Kidney epithelial cell (primary cell): ENCODE measurements around the gene ANO7. TPM values are rescaled to one million over a fixed set of nuclear protein-coding genes. Genes with fewer than 3 reads are reported as not detected.

Experiments
- DNase-seq: peaks from one replicate; pipeline ENCODE4 v3.0.0-alpha.2; 2010; ENCODE audit warnings: low read depth
- H3K27me3 ChIP-seq: 2 replicates; pipeline ENCODE4 v1.6.0; 2011; ENCODE audit warnings: low read length; ENCODE audit not compliant: control insufficient read depth, insufficient read depth
- H3K36me3 ChIP-seq: 2 replicates; pipeline ENCODE4 v1.5.1; 2011; ENCODE audit warnings: low read length; ENCODE audit not compliant: control insufficient read depth, insufficient read depth
- H3K4me3 ChIP-seq: 2 replicates; pipeline ENCODE4 v1.5.1; 2011; ENCODE audit warnings: low read depth, mild to moderate bottlenecking, control low read depth, low read length
- total RNA-seq: library from RNA; depleted of rRNA; stranded (reverse); fragments of >200 nt; gene quantifications from 2 replicates; pipeline ENCODE4 v1.2.3, GENCODE V29; 2015
- TF ChIP-seq, protein P1 (sequence below): IDR thresholded peaks from 2 replicates; pipeline ENCODE4 v1.5.1; 2011; ENCODE audit warnings: mild to moderate bottlenecking, moderate library complexity, low read length, control low read depth, inconsistent platforms; ENCODE audit not compliant: insufficient read depth, poor library complexity, severe bottlenecking

Gene ANO7
- total RNA-seq, 1 donor from 2014 or later = 1.9 TPM

DNA sequence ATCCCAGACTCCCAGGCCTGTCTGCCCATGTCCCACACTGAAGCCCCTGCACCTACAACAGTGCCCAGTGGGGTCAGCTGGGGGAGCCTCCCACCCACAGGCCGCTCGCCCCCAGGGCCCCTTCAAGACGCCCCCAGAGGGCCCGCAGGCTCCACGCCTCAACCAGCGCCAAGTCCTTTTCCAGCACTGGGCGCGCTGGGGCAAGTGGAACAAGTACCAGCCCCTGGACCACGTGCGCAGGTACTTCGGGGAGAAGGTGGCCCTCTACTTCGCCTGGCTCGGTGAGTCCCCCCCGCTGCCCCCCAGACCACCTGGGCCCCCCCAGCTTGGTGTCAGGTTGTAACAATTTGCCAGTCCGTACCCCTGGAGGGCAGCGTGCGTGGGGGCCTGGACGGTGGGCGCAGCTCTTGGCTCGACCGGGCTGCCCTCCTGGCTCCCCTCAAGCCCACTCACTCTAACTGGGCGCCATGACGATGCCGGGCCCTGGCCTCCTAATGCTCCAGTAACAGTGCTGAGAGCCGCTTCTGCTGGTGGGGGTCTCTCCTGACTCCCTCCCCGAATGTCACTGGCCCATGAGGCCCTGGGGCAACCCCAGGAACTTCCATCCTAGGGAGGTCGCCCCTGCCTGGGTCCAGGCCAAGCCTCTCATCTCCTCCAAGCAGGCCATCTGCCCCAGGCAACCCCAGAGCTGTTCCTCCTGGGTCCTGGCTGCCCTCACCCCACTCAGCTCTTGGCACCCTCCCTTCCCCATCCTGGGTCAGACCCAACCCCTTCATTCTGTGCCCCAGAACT, 14.9 kb downstream of the ANO7 start:
- TF ChIP-seq, protein P1, sequence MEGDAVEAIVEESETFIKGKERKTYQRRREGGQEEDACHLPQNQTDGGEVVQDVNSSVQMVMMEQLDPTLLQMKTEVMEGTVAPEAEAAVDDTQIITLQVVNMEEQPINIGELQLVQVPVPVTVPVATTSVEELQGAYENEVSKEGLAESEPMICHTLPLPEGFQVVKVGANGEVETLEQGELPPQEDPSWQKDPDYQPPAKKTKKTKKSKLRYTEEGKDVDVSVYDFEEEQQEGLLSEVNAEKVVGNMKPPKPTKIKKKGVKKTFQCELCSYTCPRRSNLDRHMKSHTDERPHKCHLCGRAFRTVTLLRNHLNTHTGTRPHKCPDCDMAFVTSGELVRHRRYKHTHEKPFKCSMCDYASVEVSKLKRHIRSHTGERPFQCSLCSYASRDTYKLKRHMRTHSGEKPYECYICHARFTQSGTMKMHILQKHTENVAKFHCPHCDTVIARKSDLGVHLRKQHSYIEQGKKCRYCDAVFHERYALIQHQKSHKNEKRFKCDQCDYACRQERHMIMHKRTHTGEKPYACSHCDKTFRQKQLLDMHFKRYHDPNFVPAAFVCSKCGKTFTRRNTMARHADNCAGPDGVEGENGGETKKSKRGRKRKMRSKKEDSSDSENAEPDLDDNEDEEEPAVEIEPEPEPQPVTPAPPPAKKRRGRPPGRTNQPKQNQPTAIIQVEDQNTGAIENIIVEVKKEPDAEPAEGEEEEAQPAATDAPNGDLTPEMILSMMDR = no peak
- Histone ChIP-seq H3K36me3 (no peaks in the 10 kb centered on the region), H3K27me3 (peaks cover 8% of the 10 kb centered on the region), H3K4me3 (no peak overlapping the region)
- DNase-seq = no peak

DNA sequence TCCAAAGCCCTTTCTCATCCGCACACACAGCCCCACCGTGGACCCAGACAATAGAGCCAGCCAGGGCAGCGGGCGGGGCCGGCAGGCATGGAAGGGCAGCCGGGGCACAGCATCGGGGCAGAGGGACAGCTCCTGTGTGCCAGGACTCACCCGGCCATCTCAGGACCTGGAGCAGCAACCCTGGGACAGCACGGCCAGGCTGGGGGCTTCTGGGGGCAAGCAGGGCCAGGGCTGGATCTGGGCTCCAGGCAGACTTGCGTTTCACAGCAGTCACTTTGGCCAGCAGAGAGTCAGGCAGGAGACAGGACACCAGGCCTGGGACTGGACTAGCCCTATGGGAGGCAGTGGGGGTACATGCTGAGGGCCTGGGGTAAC, 15.5 kb downstream of the ANO7 start:
- Histone ChIP-seq H3K27me3 (peaks cover 6% of the 10 kb centered on the region), H3K36me3 (no peaks in the 10 kb centered on the region), H3K4me3 (no peak overlapping the region)
- TF ChIP-seq, protein P1 = no peak
- no peak for DNase-seq

DNA sequence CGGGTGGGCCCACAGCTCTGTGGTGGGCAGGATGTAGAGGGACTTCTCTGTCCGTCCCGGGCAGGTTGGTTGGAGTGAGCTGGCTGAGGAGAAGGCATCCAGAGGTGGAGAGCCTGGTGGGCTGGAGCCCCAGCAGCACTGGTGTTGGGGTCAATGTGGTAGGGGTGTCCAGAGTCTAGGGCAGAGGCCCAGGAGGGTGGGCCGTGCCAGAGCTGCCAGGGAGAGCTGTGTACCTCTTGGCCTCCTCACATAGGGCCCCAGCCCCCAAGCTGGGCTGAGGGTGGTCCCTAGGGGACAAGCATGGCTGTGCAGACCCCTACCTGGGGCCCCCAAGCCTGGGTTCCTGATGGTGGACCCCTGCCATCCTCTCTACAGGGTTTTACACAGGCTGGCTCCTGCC, 16.0 kb downstream of the ANO7 start:
- TF ChIP-seq, protein P1 = no peak
- Histone ChIP-seq H3K4me3 (no peak overlapping the region), H3K27me3 (peaks cover 2% of the 10 kb centered on the region), H3K36me3 (no peaks in the 10 kb centered on the region)
- DNase-seq = no peak

DNA sequence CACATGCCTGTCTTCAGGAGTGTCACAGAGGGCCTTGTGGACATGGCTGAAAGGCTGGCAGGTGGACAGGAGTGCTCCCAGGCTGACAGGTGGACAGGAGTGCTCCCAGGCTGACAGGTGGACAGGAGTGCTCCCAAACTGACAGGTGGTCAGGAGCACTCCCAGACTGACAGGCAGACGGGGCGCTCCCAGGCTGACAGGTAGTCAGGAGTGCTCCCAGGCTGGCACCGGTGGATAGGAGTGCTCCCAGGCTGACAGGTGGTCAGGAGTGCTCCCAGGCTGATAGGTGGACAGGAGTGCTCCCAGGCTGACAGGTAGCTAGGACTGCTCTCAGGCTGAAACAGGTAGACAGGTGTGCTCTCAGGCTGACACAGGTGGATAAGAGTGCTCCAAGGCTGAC, 16.6 kb downstream of the ANO7 start:
- H3K27me3 ChIP-seq = no peaks in the 10 kb centered on the region
- H3K4me3 ChIP-seq = no peak overlapping the region
- TF ChIP-seq, protein P1 = no peak
- no peak for DNase-seq
- no peaks in the 10 kb centered on the region for H3K36me3 ChIP-seq

DNA sequence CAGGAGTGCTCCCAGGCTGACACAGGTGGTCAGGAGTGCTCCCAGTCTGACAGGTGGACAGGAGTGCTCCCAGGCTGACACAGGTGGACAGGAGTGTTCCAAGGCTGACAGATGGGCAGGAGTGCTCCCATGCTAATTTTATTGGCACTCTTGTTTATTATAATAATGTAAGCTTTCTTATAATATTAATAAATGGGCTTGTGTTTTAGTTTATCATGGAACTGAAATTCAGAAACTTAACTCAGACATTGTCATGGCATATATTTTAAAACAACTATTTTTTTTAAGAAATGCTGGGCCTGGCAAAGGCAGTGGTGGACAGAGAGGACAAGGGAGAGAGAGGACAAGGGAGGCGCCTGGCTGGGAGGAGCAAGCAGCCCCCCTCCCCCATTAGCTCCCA, 18.7 kb downstream of the ANO7 start:
- Histone ChIP-seq H3K36me3 (no peaks in the 10 kb centered on the region), H3K27me3 (peaks cover 3% of the 10 kb centered on the region), H3K4me3 (no peak overlapping the region)
- TF ChIP-seq, protein P1 = no peak
- no peak for DNase-seq

DNA sequence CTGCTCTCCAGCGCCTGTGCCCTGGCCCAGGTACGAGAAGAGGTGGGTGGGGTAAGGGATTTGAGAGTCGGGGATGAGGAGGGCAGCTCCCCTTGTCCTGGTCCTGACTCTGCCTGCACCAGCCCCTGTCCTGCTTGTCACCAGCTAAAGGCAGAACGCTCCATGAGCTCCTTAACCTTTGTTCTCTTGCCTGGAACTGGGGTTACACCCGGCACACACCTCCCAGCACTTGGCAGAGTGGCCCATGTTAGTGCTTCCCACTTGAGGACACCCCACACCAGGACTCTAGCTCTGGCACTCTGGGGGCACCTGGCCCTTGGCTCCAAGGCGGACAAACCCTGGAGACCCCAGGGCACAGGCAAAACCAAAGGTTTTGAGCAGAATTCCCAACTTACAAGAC, 19.2 kb downstream of the ANO7 start:
- Histone ChIP-seq H3K4me3 (no peak overlapping the region), H3K27me3 (peaks cover 8% of the 10 kb centered on the region), H3K36me3 (no peaks in the 10 kb centered on the region)
- TF ChIP-seq, protein P1 = no peak
- DNase-seq = no peak
